ENCODE results near the gene LCE2A.

LCE2A gene

GRCh38 chr1:152728986-152729385, 30.8 kb downstream of the LCE2A start:
- intact Hi-C loops (cut with DNase I; ENCODE audit: low total_unique reads), result no loop called here
- Histone ChIP-seq H3K27ac (no peak overlapping the region), H3K36me3 (no peaks in the 10 kb centered on the region), H3K27me3 (no peaks in the 10 kb centered on the region), H3K4me3 (no peak overlapping the region), H3K9me3 (no peaks in the 10 kb centered on the region), H3K4me1 (no peaks in the 10 kb centered on the region)
- no peak for DNase-seq
- TF ChIP-seq CTCF (IDR thresholded peaks at IDR 0.05), result no peak

- TF ChIP-seq CTCF (IDR thresholded peaks at IDR 0.05), result no peak
- intact Hi-C loops (cut with DNase I; ENCODE audit: low total_unique reads), result no loop called here
- no peak for DNase-seq
- Histone ChIP-seq H3K4me1 (no peaks in the 10 kb centered on the region), H3K27me3 (no peaks in the 10 kb centered on the region), H3K27ac (no peak overlapping the region), H3K9me3 (no peaks in the 10 kb centered on the region), H3K36me3 (no peaks in the 10 kb centered on the region), H3K4me3 (no peak overlapping the region)
These were observed 37.5 kb downstream of the LCE2A start for GRCh38 chr1:152735648-152736047.

- no peak overlapping the region for H3K27ac ChIP-seq
- intact Hi-C loops (cut with DNase I; ENCODE audit: low total_unique reads), result no loop called here
- TF ChIP-seq CTCF (IDR thresholded peaks at IDR 0.05), result no peak
- no peak for DNase-seq
- H3K9me3 ChIP-seq, result no peaks in the 10 kb centered on the region
- H3K4me3 ChIP-seq, result no peak overlapping the region
- H3K4me1 ChIP-seq, result no peaks in the 10 kb centered on the region
- H3K36me3 ChIP-seq, result no peaks in the 10 kb centered on the region
- no peaks in the 10 kb centered on the region for H3K27me3 ChIP-seq
These were observed 39.9 kb downstream of the LCE2A start for GRCh38 chr1:152737997-152738396.

GRCh38 chr1:152739841-152740240, 41.7 kb downstream of the LCE2A start:
- H3K4me3 ChIP-seq, result no peak overlapping the region
- intact Hi-C loops (cut with DNase I; ENCODE audit: low total_unique reads), result no loop called here
- no peak for DNase-seq

DNA sequence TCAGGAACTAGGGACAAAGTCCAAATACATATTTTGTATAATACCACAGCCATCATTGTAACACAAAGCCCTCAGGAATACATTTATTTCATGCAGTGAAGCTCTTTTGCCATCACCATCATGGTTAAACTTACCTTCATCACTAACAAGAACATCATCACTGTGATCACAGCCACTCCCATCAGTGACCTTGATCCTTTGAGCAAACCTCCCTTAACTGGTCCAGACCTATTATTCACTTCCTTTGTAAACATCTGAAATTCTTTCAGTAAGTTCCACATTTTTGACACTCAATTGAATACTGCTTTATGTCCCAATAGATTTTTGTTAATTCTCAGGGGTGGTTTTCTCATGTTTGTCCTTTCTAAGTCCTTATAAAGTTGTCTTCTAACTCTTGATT, 43.5 kb downstream of the LCE2A start:
- H3K27ac ChIP-seq, result no peak overlapping the region
- TF ChIP-seq CTCF (IDR thresholded peaks at IDR 0.05), result no peak
- intact Hi-C loops (cut with DNase I; ENCODE audit: low total_unique reads), result no loop called here
- H3K9me3 ChIP-seq, result no peaks in the 10 kb centered on the region
- H3K36me3 ChIP-seq, result no peaks in the 10 kb centered on the region
- H3K4me1 ChIP-seq, result no peaks in the 10 kb centered on the region
- DNase-seq, result no peak
- no peak overlapping the region for H3K4me3 ChIP-seq
- H3K27me3 ChIP-seq, result no peaks in the 10 kb centered on the region

More at GRCh38 chr1:152739841-152740240, 41.7 kb downstream of the LCE2A start:
- Histone ChIP-seq H3K4me1 (no peaks in the 10 kb centered on the region), H3K9me3 (no peaks in the 10 kb centered on the region), H3K27me3 (no peaks in the 10 kb centered on the region), H3K36me3 (no peaks in the 10 kb centered on the region), H3K27ac (no peak overlapping the region)
- no peak for TF ChIP-seq CTCF (IDR thresholded peaks at IDR 0.05)

Measured in tibial artery (tissue), 4 donors.